GM19238 (cell line): Measurements from ENCODE around the gene MPRIP.
A peak's percentile ranks its signal among the peaks of the same experiment; 100 is the strongest.

Experiments used
- DNase-seq: peaks from one replicate; pipeline ENCODE4 v3.0.0; 2011; ENCODE audit warnings: low spot score; ENCODE audit not compliant: insufficient read length

The MPRIP gene

GRCh38 chr17:17028878-17029535 is 13.2 kb upstream of the MPRIP start:
- DNase-seq: no peak

DNA sequence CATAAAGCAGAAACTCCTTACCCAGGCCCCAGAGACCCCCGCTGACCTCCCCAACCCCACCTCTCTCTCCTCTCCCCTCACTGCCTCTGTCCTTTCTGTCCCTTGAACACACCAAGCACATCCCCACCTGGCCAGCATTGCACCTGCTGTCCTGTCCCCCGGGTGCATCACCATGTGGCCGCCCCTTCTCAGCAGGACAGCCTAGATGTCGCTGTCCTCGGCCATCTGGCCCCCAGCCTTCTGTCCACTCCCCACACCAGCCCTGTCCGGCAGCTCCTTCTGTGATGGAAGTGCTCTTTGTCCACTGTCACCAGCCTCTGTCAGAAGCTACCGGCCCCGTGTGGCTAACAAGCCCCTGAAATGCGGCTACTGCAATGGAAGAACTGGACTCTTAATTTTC is 12.3 kb upstream of the MPRIP start:
- no peak for DNase-seq

GRCh38 chr17:17030515-17031211 is 11.6 kb upstream of the MPRIP start:
- no peak for DNase-seq

GRCh38 chr17:17032131-17032692 is 10.0 kb upstream of the MPRIP start:
- DNase-seq: no peak

- DNase-seq: no peak
Observed at GRCh38 chr17:17033466-17033865, 8.8 kb upstream of the MPRIP start.

DNA sequence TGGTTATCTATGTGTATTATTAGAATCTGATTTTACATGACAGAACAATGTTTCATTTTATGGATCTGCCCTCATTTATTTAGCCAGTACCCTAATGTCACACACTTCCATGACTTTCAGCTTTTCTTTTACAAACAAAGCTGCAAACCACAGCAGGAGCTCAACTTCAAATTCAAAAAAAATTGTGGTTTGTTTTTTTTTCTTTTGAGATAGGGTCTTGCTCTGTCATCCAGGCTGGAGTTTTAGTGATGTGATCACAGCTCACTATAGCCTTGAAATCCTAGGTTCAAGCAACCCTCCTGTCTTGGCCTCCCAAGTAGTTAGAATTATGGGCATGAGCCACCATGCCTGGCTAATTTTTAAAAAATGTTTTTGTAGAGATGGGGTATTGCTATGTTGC is 8.2 kb upstream of the MPRIP start:
- DNase-seq: no peak

GRCh38 chr17:17034496-17035075 is 7.7 kb upstream of the MPRIP start:
- DNase-seq: no peak

GRCh38 chr17:17035490-17035889 is 6.8 kb upstream of the MPRIP start:
- no peak for DNase-seq

GRCh38 chr17:17035920-17036523 is 6.2 kb upstream of the MPRIP start:
- no peak for DNase-seq

- no peak for DNase-seq
Observed at GRCh38 chr17:17036524-17036998, 5.7 kb upstream of the MPRIP start.

GRCh38 chr17:17039911-17040310 is 2.3 kb upstream of the MPRIP start:
- DNase-seq: no peak

DNA sequence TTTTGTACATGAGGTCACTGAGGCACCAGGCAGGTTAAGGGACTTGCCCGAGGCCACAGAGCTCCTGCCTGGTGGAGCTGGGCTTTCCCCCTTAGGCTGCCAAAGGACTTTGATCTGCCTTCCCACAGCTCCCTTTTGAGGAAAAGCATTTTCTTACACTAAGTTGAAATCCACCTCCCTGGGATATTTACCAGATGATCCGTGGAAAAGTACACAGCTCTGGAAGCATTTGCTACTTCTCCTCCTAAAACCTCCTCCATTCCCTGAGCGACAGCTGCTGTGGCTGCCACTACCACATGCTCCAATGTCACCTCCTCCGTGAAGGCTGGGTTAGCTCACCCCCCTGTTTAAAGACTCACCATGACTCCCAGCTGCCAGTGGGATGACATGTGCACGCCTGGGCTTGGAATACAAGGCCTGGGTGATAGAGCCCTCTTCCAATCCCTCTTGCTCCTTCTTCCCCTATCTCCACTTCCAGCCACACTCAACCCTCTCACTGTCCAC is 1.2 kb upstream of the MPRIP start:
- no peak for DNase-seq

GRCh38 chr17:17041571-17042383 is 480 bp upstream of the MPRIP start:
- peak; percentile 98 for DNase-seq

DNA sequence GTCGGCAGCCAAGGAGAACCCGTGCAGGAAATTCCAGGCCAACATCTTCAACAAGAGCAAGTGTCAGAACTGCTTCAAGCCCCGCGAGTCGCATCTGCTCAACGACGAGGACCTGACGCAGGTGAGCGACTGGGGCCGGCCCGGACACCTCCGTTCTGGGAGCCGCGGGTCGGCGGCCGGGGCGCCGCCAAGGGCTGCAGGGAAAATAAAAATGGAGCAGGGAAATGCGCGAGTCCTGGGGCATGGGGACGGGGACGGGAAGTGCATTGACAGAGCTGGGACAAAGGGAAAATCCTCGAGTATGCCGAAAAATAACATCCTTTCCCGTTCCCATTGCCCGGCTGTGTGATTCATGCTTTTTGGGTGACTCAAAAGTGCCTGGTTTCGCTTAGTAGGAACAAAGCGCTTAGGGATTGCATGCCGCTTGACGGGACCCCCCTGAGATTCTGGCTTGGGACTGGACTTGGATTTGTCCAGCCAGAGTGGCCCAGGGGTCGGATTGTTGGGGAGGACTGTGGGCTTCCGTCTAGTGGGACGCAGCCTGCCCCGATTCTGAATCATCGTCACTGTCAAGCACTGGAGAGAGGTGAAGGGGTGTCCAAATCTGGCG is 699 bp downstream of the MPRIP start:
- DNase-seq: no peak

DNA sequence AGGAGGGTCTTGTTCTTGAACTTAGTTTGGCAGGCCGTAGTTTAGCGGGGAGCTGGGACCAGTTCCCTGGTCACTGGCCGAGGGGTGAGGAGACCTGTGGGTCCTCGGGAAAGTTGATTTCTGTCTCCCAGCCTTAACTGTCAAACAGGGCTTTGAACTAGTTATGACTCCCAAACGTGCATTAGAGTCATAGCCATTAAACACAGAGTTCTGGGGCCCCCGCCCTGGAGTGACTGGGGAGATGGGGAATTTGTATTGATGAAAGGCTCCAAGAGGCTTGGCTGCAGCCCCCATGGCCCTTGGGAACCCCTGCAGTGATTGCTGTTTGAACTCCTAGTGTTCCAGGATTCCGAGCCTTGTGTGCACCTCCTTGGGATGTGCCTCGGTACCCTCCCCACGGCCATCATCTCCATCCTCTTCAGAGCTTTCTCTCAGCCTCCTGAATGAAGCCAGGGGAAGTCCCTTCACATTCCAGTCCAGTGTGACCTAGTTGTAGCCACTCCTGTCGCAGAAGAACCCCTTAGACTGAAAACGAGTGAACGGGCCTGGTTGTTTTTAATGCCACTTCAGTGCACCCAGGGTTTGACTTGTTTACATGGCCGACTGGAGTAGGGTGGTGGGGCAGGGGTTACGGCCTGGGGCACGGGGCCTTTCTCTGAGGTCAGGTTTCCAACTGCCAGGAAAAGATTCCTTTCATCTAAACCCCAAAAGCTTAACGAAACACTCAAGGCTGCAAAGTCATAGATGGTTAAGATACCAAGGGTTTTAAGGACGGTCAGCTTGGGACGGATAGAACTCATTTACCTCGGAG is 1.4 kb downstream of the MPRIP start:
- no peak for DNase-seq

DNA sequence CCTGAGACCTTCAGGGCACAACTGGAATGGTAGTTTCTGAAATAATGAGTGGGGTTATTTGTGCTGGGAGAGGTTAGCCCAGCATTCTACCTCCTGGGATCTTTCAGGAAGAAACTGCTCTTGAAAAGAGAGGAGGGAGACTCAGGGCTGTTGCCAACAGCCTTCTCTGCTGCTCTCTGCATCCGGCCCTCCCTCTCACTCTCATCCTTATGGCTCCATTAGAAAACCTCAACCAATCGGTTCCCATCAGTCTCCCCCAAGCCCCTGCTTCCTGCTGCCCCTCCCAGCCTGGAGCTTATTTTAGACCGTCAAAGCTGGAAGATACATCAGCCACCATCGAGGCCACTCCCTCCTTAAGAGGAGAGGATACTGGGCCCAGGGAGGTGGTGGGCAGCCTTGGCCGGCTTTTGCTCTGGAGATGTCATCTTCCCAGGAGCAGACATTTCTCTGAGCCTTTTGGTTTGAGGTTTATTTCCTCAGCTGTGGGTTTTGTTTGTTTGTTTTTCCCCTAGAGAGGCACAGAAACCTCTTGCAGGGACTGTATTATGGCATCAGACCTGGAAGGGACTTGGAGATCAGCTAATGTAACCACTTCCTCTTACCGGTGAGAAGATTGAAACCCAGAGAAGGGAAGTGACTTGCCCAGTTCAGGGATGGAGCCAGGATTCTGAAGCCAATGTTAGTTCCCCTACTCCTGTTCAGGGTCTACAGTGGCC is 2.7 kb downstream of the MPRIP start:
- DNase-seq: peak; percentile 41

- DNase-seq: no peak
Observed at GRCh38 chr17:17048106-17048505, 5.8 kb downstream of the MPRIP start.

DNA sequence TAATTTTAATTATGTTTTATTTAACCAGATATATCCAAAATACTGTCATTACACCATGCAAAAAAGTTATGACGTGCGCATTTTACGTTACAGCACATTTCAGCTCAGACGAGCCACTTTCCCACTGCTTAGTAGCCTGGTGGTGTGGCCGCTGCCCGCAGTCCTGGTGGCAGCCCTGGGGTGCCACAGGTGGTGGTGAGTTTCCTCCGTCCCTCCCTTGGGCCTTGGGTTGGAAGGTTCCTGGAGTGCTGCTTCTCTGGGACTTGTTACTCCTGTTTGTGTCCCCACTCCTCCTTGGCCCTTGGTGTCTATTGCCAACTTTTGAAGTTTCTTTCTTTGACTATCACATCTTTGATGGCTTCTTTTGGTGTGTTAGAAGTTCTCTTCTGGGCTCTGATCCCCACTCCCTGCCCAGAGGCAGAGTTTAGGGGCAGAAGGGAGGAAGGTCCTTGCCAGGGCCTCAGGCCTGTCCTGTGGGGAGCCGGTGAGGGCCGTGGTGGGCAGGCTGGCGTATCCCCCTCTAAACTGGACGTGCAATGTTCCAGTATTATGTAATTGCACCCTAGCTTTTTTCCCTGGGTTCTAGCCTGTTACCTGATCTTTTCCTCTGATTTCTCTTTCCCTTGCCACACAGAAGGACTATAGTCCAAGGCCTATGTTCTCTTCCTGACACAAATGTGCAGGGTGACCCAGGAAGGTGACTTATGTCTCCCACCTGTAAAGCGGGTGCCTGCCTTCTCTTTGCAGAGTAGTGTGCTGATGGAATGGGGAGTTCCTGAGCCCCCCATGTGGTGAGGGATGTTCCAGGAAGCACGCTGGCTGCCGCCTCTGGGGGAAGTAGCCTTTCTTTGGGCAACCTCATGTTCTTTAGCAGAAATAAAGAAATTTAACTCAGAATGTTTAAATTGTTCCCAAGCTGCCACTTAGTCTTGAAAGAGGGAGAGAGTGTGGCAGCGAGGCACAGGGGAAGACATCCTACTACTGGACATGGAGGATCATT is 8.4 kb downstream of the MPRIP start:
- no peak for DNase-seq
